K562 (cell line): ENCODE measurements around the gene UGT1A5. TPM values are rescaled to one million over a fixed set of nuclear protein-coding genes. Genes with fewer than 3 reads are reported as not detected.

Experiments
- ATAC-seq: fragments of 200-7000 bp; cut with Tn5 transposase; 3 replicates; pipeline ENCODE4 v1.9.1; 2020; ENCODE audit warnings: moderate library complexity
- BruUV-seq: library from RNA; stranded (reverse); fragments of 400-500 nt; replicated peaks from 2 replicates; lab custom pipeline; 2021; lab: Mats Ljungman, UMichigan
- CTCF ChIA-PET: fragments of 300-600 bp; formaldehyde crosslinking; extraction: SDS; loops from one replicate; lab custom pipeline; 2021; ENCODE audit warnings: low intra/inter-chr PET ratio; lab: Yijun Ruan, JAX
- POLR2A ChIA-PET: fragments of 300-600, 350-650 bp; sonication (Branson Sonifier 250); formaldehyde crosslinking; extraction: SDS; loops from one replicate; lab custom pipeline; 2021; ENCODE audit warnings: antibody characterized with exemption, inconsistent platforms; lab: Yijun Ruan, JAX
- DNase-seq, 4 experiments: peaks; one replicate each; pipeline versions ENCODE4 v3.0.0 to v3.0.0-alpha.2; 2011 to 2018; ENCODE audit warnings: low spot score in 3 of 4, mixed read lengths in 3 of 4; ENCODE audit errors: extremely low read depth in 1 of 4
- FAIRE-seq: peaks from 2 replicates; lab custom pipeline; 2011; peaks lifted over from hg19 to GRCh38; lab: Jason Lieb, UNC
- H2AFZ ChIP-seq: 2 replicates; pipeline ENCODE4 v1.6.0; 2011; ENCODE audit warnings: low read depth, low read length, control low read depth, inconsistent platforms
- H3K27ac ChIP-seq: fragments of 200-600 bp; 3 replicates; pipeline ENCODE4 v1.8.0; 2011; ENCODE audit warnings: low read depth, mild to moderate bottlenecking, control low read depth, inconsistent platforms, low read length, moderate library complexity, mixed read lengths; ENCODE audit errors: extremely low read depth
- H3K27me3 ChIP-seq, 2 experiments: fragments of 300-600 bp in 1 of 2; 2 replicates in 1 of 2; 3 replicates in 1 of 2; pipeline versions ENCODE4 v1.6.0 to v1.8.0; 2011; ENCODE audit warnings: inconsistent platforms in 2 of 2, low read length in 2 of 2, mild to moderate bottlenecking in 1 of 2, mixed read lengths in 1 of 2, moderate library complexity in 1 of 2; ENCODE audit not compliant: control insufficient read depth in 2 of 2, insufficient read depth in 2 of 2
- H3K36me3 ChIP-seq: fragments of 300-600 bp; 3 replicates; pipeline ENCODE4 v1.8.0; 2011; ENCODE audit warnings: mild to moderate bottlenecking, low read length, inconsistent platforms; ENCODE audit not compliant: control insufficient read depth, insufficient read depth
- H3K4me1 ChIP-seq, 2 experiments: fragments of 200-600 bp in 1 of 2; replicated peaks in 1 of 2; 2 replicates in 1 of 2; 3 replicates in 1 of 2; pipeline versions ENCODE4 v1.5.1 to v1.8.0; 2011; ENCODE audit warnings: inconsistent platforms in 2 of 2, low read length in 2 of 2, mild to moderate bottlenecking in 1 of 2, mixed read lengths in 1 of 2, moderate library complexity in 1 of 2; ENCODE audit not compliant: control insufficient read depth in 2 of 2, insufficient read depth in 2 of 2
- H3K4me2 ChIP-seq: 2 replicates; pipeline ENCODE4 v1.6.1; 2011; ENCODE audit warnings: low read length, control low read depth, inconsistent platforms, mixed read lengths; ENCODE audit not compliant: insufficient read depth
- H3K4me3 ChIP-seq: fragments of 200-600 bp; sonication (generic), shearing (Covaris generic); 2 replicates; pipeline ENCODE4 v1.5.1; 2016; ENCODE audit warnings: control low read depth, inconsistent platforms
- H3K79me2 ChIP-seq: fragments of 200-600 bp; 3 replicates; pipeline ENCODE4 v1.8.0; 2011; ENCODE audit warnings: low read length, inconsistent platforms; ENCODE audit not compliant: control insufficient read depth, insufficient read depth
- H3K9ac ChIP-seq, 2 experiments: 2 replicates each; pipeline versions ENCODE4 v1.6.0 to v1.6.1; 2011; ENCODE audit warnings: low read depth in 2 of 2, low read length in 2 of 2, control low read depth in 1 of 2, inconsistent platforms in 1 of 2, mild to moderate bottlenecking in 1 of 2, mixed read lengths in 1 of 2; ENCODE audit not compliant: insufficient read depth in 1 of 2
- H3K9me1 ChIP-seq: one replicate; pipeline ENCODE4 v1.6.0; 2011; ENCODE audit warnings: inconsistent platforms, mild to moderate bottlenecking, low read length, moderate library complexity; ENCODE audit not compliant: control insufficient read depth, insufficient read depth
- H3K9me3 ChIP-seq: replicated peaks from 2 replicates; pipeline ENCODE4 v1.5.1; 2011; ENCODE audit warnings: low read depth, low read length, inconsistent platforms; ENCODE audit not compliant: control insufficient read depth, insufficient read depth
- H4K20me1 ChIP-seq: replicated peaks from 2 replicates; pipeline ENCODE4 v1.6.1; 2011; ENCODE audit warnings: low read length, inconsistent platforms, mixed read lengths; ENCODE audit not compliant: control insufficient read depth, insufficient read depth
- ADNP ChIP-seq: fragments of 200-800 bp; sonication (Bioruptor generic); IDR thresholded peaks from 2 replicates; pipeline ENCODE4 v1.6.1; 2016; ENCODE audit warnings: missing genetic modification characterization, missing compliant biosample characterization
- ARID3B ChIP-seq: fragments of 250-450 bp; sonication (Bioruptor Pico); IDR thresholded peaks from 2 replicates; pipeline ENCODE4 v1.4.0; 2020; ENCODE audit warnings: borderline replicate concordance
- CBX5 ChIP-seq: IDR thresholded peaks from 2 replicates; pipeline ENCODE4 v1.6.1; 2014; ENCODE audit warnings: low read depth, borderline replicate concordance
- KLF13 ChIP-seq: fragments of 450-650 bp; IDR thresholded peaks from 2 replicates; pipeline ENCODE4 v1.6.1; 2016; ENCODE audit warnings: missing genetic modification characterization, low read depth, mild to moderate bottlenecking, missing compliant biosample characterization, moderate library complexity, borderline replicate concordance
- MEF2A ChIP-seq: IDR thresholded peaks from 2 replicates; pipeline ENCODE4 v1.6.1; 2011; ENCODE audit warnings: low read depth, mild to moderate bottlenecking, low read length, moderate library complexity; ENCODE audit not compliant: control insufficient read depth
- MTF1 ChIP-seq: fragments of 250-450 bp; sonication (Bioruptor Pico); IDR thresholded peaks from 2 replicates; pipeline ENCODE4 v1.9.0; 2021; ENCODE audit warnings: moderate library complexity, mild to moderate bottlenecking, inconsistent platforms, borderline replicate concordance
- NBN ChIP-seq: fragments of 450-650 bp; IDR thresholded peaks from 2 replicates; pipeline ENCODE4 v1.6.1; 2016; ENCODE audit warnings: low read depth, mild to moderate bottlenecking
- POLR2B ChIP-seq: fragments of 450-650 bp; IDR thresholded peaks from 2 replicates; pipeline ENCODE4 v1.6.1; 2018; ENCODE audit warnings: low read depth; ENCODE audit not compliant: partially characterized antibody
- PTBP1 ChIP-seq: fragments of 200-400 bp; formaldehyde crosslinking; IDR thresholded peaks from 2 replicates; pipeline ENCODE4 v1.6.1; 2017; ENCODE audit warnings: low read depth, low read length
- SOX6 ChIP-seq: fragments of 450-650 bp; IDR thresholded peaks from 2 replicates; pipeline ENCODE4 v1.6.1; 2014; ENCODE audit warnings: mild to moderate bottlenecking
- TCF3 ChIP-seq: sonication (generic); formaldehyde crosslinking; IDR thresholded peaks from 2 replicates; pipeline ENCODE4 v1.4.0; 2020; ENCODE audit warnings: mild to moderate bottlenecking, missing genetic modification reagents
- TCF7 ChIP-seq: sonication (generic); IDR thresholded peaks from 2 replicates; pipeline ENCODE4 v1.6.1; 2016; ENCODE audit warnings: antibody characterized with exemption, borderline replicate concordance
- ZMIZ1 ChIP-seq, 2 experiments: fragments of 150-350 bp in 1 of 2; IDR thresholded peaks; 2 replicates each; pipeline ENCODE4 v1.6.1; 2012 to 2016; ENCODE audit warnings: low read depth in 2 of 2, low read length in 2 of 2, mild to moderate bottlenecking in 1 of 2, moderate library complexity in 1 of 2
- ZNF311 ChIP-seq: fragments of 250-450 bp; sonication (Bioruptor Pico); IDR thresholded peaks from 2 replicates; pipeline ENCODE4 v1.4.0; 2020; ENCODE audit warnings: mild to moderate bottlenecking, moderate library complexity
- ZNF695 ChIP-seq: fragments of 450-650 bp; formaldehyde crosslinking; IDR thresholded peaks from 2 replicates; pipeline ENCODE4 v1.4.0; 2020; ENCODE audit warnings: mild to moderate bottlenecking, moderate library complexity
- ZNF699 ChIP-seq: fragments of 250-450 bp; sonication (Bioruptor Pico); IDR thresholded peaks from 2 replicates; pipeline ENCODE4 v1.8.0; 2021; ENCODE audit warnings: mild to moderate bottlenecking, moderate library complexity; ENCODE audit not compliant: insufficient replicate concordance
- ZNF76 ChIP-seq: fragments of 250-450 bp; sonication (Bioruptor Pico); IDR thresholded peaks from 2 replicates; pipeline ENCODE4 v1.4.0; 2020; ENCODE audit warnings: mild to moderate bottlenecking, moderate library complexity, borderline replicate concordance
- WGBS: fragments of 100-300 bp; shearing (Covaris generic); methylation state at CpG from one replicate; pipeline ENCODE4 v1.1.6; 2016; ENCODE audit warnings: low coverage, mixed read lengths; ENCODE audit not compliant: insufficient coverage; ENCODE audit errors: missing lambda C conversion rate; 5-methylcytosine and 5-hydroxymethylcytosine counted together
- in situ Hi-C: fragments of 300-500 bp; cut with MboI; formaldehyde crosslinking; loops from 4 replicates; pipeline ENCODE4 v1.15.0; 2018; ENCODE audit warnings: inconsistent platforms, mixed read lengths
- intact Hi-C: fragments of 100-400 bp; cut with micrococcal nuclease; formaldehyde crosslinking; loops from 2 replicates; pipeline ENCODE4 v1.14.2; 2022
- polyA plus RNA-seq, 8 experiments: library from polyadenylated mRNA; depleted of rRNA in 4 of 8; stranded (reverse) in 5 of 8; unstranded in 3 of 8; fragments of >200 nt; fragmentation: Nextera tagmentation in 2 of 8; fragmentation: Illumina TruSeq in 1 of 8; extraction: Ambion mirVana in 2 of 8; extraction: Trizol in 1 of 8; gene quantifications; 2 replicates each; pipeline versions ENCODE4 v1.2.1 to v1.2.3, GENCODE V29; 2011 to 2014; ENCODE audit warnings: inconsistent platforms in 1 of 8, missing spikeins in 1 of 8
- total RNA-seq, 7 experiments: library from RNA; depleted of rRNA in 6 of 7; stranded (reverse); fragments of >200 nt in 6 of 7; fragmentation: Illumina TruSeq in 2 of 7; extraction: Trizol in 2 of 7; gene quantifications; 2 replicates each; pipeline versions ENCODE4 v1.2.1 to v1.2.3, GENCODE V29; 2011 to 2021; ENCODE audit warnings: low replicate concordance in 1 of 7

The UGT1A5 gene
- total and polyA plus RNA-seq, 9 of the 15 experiments (the other 6 are each of a cell fraction or from before 2014, with no cell fraction given): not detected

DNA sequence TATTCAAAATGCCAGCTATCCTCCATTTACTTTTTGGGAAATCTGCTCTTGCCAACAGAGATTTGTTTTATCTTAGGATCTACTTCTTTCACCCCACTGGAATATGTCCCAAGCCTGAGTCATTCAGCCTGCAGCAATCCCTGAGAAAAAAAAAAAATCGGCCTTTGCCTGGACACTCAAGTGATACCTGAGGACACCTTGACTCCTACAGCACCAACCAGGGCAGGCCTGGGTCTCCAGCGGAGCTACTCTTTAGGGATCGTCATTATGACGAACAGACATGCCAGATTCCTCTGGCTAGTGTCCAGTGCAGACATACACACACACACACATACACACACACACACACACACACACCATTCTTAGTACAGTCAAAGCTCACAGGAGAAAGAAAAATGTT lies 22.3 kb upstream of the UGT1A5 start:
- DNase-seq: no peak
- H3K79me2 ChIP-seq: no peaks in the 10 kb centered on the region
- no peak overlapping the region for H2AFZ ChIP-seq
- no TSS peak for BruUV-seq
- ATAC-seq: no peak
- H4K20me1 ChIP-seq: no peaks in the 10 kb centered on the region; the same call in 1 of the 2 replicates
- 0% methylated on average over 4 of the region's 4 CpGs for WGBS
- no peak overlapping the region for H3K4me3 ChIP-seq
- POLR2A ChIA-PET: interaction anchor here (1.8 kb wide), 1 partner anchor 10 kb away, joined by 5 read pairs; no protein-coding TSS in a partner anchor
- no peak overlapping the region for H3K27ac ChIP-seq
- in situ Hi-C loops (no loop called here), intact Hi-C loops (no loop called here)
- TF ChIP-seq CBX5 (no peak), ZNF311 (CRISPR knock-in tag) (no peak), ADNP (no peak), TCF3 (CRISPR knock-in tag) (no peak), SOX6 (no peak), MTF1 (CRISPR knock-in tag) (no peak), NBN (no peak), ZNF695 (CRISPR knock-in tag) (no peak), TCF7 (no peak), ZNF76 (no peak), PTBP1 (no peak), MEF2A (no peak), POLR2B (no peak), KLF13 (tag) (no peak), ZMIZ1 (IDR thresholded peaks at IDR 0.05; ENCODE audit: low read depth in 2 of 2, low read length in 2 of 2) (no peak), ZNF699 (no peak), ARID3B (no peak)
- no peaks in the 10 kb centered on the region for H3K9me3 ChIP-seq
- H3K9me1 ChIP-seq: no peaks in the 10 kb centered on the region
- no peak for FAIRE-seq
- no peak overlapping the region for H3K9ac ChIP-seq
- CTCF ChIA-PET: no interaction called here
- H3K4me1 ChIP-seq: no peaks in the 10 kb centered on the region
- no peaks in the 10 kb centered on the region for H3K36me3 ChIP-seq
- H3K4me2 ChIP-seq: no peak overlapping the region
- H3K27me3 ChIP-seq: peaks cover 0 to 8% of the 10 kb centered on the region in 2 experiments; a peak in 3 of 5 replicates
